ENCODE measurements around the gene FABP6.

The FABP6 gene

DNA sequence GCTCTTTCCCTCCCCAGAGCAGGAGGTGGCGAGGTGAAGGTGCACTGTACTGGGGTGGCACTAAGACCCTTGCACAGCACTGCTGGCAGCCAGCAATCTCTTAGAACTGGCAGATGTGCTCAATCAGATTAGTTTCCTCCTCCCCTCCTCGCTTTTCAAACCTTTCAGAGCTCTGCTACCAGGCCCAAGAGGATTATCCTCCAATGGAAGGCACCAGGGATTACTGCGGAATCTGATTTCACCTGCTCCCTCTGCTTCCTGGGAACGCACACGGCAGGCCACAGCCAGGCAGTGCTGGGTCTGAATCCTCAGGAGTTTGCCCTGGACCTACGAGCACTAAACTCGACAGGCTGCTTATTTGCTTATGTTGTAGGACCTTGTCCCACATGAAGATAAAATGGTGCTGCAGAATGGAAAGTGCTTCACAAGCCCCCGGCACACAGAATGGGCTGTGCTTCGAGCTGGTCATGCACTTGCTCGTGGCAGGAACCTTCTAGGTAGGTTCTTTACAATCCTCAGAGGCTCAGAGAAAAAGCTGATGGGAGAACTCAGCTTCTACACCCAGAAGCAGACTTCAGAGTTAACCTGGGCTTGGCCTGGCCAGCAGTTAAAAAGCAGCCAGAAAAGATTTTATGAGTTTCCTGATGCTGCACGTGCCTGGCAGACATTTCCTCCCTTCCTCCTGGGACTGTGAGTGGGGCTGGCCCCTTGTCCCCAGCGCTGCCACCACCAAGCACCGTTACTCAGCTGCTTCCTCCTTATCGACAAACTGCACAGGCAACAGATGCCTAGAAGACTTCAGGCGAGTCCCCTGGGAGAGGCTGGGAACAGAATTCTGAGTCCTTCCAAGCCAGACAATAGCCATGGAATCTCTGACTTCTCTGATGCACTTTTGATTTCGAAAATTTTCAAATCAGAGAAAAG lies 33.1 kb downstream of the FABP6 start:
- no peak for DNase-seq (ENCODE audit: low read depth)

DNA sequence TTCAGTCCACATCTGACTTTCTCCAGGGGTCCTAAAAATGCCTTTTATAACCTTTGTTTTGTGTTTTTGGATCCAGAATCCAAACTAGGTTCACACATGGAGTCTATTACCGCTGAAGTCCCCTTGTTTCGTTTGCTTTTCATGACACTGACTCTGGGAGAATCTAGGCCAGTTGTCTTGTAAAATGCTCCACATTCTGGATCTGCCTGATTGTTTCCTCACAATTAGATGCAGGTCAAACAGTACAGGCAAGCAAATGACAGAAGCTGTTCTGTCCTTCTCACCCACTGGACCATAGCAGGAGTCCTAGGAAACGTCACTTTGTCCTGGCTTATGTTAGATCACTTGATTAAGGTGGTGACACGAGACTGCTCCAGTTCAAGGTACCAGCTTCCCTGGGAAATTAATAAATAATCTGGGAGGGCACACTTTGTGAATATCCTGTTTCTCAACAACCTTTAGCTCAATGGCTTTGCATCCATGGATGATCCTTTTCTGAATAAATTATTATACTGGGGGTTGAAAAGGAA lies 34.1 kb downstream of the FABP6 start:
- DNase-seq (ENCODE audit: low read depth), result no peak

DNA sequence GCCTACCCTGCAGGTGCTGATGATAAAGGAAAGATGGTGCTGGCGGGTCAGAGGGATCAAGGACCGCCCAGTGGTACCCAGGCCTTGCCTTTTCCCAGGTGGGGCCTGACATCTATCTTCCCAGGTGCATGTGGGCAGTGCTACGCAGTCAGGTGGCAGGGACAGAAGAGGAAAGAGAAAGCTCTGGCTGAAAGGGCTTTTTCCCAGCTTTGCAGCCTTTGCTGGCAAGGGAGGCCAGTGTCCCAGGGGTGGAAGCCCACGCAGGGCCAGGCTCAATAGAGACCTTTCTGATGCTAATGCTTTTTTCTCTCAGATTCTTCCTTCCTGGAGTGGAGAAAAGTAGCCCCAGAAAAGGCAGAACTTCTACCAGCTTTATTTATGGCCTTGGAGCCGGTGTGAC lies 36.7 kb downstream of the FABP6 start:
- DNase-seq (ENCODE audit: low read depth), result no peak

DNA sequence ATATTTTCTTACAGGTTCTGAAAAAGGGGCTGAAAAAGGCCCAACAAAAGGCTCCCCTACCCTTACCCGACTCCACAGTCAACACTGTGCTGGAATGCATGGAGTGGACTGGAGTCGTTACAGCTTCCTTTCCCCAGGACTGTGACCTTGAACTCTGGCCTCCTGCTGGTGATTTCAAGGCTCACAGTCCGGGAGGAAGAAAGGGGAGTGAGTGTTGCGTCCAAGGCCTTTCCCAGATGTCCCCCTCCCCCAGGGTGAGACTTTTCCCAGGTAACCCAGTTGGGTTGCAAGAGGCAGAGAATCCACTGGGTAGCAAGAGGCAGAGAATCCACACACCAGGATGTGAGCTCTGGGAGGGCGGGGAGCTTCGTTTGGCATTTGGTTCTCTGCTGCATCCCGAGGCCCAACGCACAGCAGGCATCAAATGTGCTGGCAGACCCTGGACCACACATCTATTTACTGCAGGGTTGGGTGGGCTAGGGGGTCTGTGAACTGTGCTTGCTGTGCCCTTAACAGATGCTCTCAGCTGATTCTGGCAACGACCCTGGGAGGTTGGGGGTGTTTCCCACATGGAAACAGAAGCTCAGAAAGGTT lies 37.5 kb downstream of the FABP6 start:
- DNase-seq (ENCODE audit: low read depth), result no peak

DNA sequence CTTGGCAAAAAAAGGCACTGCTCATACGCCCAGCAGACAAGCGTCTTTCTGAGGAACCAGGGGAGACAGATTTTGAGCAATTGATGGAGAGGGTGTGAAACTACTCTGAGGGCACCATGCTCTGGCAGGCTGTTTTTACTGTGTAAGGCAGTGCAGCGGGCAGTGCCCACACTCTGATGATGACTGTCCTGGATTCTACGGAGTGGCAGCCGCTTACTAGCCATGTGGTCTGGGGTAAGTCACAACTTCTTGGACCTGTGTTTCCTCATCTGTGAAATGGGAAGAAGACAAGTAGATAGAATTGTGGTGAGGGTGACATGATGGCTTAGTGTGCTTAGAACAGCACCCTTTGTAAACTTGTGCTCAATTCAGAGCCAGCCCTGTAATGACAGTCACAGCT lies 38.8 kb downstream of the FABP6 start:
- no peak for DNase-seq (ENCODE audit: low read depth)

DNA sequence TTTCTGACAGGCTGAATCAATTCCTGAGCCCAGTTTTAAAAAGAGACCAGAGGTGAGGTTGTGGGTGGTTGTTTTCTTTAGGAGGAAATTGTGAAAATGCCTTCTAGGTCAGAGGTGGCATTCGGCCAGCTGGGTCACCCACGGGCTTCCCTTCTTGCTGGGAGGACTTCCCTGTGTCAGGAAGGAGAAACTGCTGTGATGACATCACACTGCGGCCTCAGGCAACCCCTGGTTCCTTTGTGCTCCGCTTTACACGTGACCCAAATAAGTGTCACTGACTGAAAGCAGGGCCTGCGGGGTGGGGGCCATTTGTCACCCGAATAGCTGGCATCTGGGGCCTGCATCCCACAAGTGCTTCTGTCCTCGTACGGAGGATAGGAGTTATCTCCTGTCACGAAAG lies 39.7 kb downstream of the FABP6 start:
- no peak for DNase-seq (ENCODE audit: low read depth)

DNA sequence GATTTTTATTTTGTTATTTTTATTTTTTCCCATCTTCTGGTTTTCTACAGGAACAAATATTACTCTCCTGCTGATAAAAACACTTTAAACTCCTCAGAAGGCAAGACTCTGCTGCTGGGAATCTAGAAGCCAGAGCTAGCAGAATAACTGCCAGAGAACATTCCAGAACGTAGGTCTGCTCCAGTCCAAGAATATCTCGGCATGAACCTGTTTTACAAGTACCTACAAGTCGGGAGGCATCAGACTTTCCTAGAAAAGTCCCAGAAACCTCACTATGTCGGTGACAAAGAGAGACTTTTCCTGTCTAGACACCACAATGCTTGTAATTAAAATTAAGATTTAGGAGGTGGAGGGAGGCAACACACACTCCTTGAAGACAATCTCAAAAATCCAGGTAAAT lies 41.4 kb downstream of the FABP6 start:
- no peak for DNase-seq (ENCODE audit: low read depth)

DNA sequence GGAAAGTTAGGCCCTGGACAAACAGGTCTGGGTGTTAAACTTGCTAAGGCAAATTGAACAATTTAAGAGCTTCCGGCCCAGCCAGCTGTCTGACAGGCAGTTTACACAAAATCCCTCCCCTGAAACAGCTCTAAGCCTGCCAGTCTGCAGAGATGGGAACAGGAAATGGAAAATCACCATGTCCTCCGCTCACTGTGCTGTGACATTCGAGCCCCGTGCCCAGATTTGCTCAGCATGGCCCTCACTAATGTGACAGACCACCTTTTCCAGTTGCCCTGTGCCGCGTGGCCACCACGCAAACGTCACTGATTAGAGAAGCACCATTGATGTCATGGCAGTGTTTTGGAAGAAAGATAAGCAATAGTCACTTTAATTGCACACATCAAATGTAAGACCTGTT lies 42.1 kb downstream of the FABP6 start:
- DNase-seq (ENCODE audit: low read depth), result no peak

DNA sequence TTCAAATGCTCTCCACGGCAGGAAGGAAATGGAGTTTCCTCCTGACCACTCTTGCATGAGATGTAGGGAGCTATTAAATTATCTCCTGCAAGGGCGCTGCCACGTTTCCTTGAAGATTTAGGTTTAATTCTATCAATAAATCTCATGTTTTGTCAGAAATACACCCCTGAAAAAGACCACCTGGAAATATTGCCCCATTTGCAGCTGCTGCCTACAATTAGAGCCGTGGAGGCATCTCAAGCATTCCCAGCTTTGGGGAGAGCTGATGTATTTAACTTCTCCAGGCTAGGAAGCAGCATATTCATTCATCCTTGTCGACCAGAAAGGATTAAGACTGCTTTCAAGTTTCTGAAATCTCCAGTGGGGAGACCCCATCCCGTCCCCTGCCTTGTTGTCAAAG lies 42.5 kb downstream of the FABP6 start:
- no peak for DNase-seq (ENCODE audit: low read depth)

DNA sequence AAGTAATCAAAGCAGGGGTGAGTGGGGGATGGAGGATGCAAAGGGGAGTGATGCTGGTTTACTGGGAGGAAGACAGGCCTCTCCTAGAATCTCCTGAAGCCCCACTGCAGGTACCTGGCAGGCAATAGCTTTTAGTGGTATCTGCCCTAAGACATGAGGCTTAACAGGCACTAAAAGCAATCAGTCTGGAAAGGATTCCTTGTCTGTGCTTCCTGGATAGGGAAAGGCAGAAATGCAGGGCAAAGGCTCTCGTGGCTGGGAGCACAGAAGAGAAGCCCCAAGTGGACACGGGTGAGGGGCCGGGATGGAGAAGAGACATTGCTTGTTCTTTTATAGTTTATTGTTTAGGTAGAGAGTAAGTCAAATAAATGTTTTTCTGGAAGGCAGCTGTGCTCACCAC lies 43.0 kb downstream of the FABP6 start:
- DNase-seq (ENCODE audit: low read depth), result no peak

DNA sequence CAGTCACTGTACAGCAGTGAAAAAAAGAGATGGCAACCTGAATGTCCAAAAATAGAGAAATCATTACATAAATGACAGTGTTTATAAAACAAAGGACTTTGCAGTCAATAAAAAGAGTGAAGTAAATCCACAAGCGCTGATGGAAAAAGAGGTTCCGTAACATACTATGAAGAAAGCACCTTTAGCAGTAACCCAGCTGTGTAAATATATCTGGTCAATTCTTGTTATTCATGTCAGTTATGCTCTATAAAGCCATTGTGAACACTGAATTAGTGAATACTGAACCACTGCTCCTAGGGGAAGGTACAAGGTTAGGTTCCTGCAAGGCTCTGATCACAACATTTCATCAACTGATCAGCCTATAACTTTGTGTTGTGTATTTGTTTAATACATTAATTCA lies 43.6 kb downstream of the FABP6 start:
- DNase-seq (ENCODE audit: low read depth), result no peak

DNA sequence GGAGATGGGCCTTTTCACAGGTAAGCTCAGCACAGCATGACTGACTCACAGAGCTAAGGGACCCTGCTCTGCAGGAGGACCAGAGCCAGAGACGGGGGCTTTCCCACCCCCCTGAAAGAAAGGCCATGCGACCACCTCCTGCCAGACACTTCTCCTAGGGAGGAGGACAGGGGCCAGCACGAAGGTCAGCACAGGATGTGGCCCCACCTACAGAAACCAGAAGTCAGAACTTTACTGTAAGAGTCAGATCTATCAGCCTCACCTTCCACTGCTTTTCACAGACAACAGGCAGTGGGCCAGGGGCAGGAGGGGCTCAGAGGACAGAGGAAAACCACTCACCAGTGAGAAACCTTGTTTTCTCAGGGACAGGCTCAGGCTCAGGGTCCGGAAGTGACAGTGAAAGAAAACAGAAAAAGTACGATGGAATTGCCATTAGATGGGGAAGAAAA lies 45.2 kb downstream of the FABP6 start:
- no peak for DNase-seq (ENCODE audit: low read depth)

DNA sequence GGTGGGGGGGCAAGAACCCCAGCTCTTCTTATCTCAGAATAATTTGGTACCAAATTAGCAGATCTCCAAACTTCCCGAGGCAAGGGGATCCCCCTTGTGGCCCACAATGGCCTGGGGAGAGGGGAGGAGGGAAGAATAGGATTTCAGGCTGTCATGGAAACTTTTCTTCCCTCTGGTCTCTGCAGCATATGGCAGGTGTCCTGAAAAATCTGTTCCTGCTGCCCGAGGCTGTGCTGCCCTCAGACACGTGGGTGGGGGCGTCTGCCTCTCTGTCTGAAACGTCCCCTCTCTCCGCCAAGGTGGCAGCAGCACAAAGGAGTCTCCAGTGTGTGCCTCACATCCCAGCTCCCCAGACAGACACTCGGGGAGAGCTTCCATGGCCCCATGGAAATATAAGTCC lies 49.0 kb downstream of the FABP6 start:
- no peak for DNase-seq (ENCODE audit: low read depth)

DNA sequence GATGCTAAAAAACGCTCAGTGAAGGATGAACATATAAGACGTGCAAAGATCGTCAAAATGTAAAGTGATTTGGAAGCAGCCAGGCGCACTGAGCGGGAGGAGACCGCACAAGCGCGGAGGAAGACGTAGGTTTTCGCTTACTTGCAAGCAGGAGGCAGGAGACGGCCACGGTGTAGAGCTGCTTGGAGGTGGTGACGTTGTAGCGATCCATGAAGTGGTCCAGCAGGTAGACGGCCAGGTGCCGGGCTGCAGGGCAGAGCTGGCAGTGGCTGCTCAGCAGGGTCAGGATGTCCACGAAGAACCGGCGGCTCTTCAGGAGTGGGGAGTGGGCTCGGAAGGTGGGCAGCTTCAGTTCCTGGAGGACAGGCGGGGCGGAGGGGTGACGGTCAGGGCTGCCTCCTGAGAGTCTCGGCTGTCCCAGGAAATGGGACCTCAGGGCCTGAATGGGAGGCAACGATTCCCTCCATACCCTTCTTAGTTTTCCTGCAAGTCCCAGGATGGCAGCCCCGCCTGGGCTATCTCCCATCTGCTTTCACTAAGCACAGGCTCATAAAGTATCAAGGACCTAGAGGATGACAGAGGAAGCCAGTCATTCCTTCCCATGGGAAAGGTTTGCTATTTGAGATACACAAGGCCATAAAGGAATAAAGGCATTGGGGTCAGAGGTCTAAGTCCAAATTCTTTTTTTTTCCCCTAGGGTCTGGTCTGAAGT lies 51.2 kb downstream of the FABP6 start:
- no peak for DNase-seq (ENCODE audit: low read depth)

DNA sequence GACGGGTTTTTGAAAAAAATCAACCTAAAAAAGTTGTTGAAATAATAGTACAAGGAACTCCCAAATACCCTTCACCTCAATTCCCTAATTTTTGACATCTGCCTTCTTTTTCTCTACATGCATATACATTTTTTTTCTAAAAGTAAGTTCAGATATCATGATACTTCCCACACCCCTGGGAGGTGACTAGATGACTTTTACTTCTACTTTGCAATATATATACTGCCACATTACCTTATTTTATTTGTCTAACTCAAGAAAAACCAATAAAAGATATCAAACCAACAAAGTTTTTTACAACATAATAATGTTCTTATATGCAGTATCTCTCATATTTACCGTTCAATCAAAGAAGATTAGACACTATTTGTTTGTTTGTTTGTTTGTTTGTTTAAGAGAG lies 52.0 kb downstream of the FABP6 start:
- DNase-seq (ENCODE audit: low read depth), result no peak

DNA sequence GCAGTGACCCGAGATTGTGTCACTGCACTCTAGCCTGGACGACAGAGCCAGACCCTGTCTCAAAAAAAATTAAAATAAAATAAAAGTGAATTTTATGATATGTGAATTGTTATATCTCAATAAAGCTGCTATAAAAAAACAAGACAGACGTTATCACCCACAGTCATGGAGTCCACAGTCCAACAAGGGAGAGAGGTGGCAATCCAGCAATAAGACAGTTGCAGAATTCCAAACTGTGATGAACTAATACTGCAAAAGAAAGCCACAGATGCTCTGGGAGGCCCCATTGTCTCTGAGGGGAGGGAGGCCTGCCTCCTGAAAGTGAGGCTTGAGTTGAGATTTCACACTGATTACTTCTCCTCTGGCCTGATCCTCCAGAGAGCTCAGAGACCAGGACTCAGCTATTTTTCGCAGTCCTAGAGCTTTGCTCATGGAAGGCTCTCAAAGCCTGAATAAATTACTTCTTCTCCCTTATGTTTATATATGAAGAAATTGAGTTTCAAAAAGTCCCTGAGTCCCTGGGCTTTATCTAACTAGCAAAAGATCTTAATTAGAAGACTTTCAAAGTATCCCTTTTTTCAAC lies 55.1 kb downstream of the FABP6 start:
- DNase-seq (ENCODE audit: low read depth), result no peak

DNA sequence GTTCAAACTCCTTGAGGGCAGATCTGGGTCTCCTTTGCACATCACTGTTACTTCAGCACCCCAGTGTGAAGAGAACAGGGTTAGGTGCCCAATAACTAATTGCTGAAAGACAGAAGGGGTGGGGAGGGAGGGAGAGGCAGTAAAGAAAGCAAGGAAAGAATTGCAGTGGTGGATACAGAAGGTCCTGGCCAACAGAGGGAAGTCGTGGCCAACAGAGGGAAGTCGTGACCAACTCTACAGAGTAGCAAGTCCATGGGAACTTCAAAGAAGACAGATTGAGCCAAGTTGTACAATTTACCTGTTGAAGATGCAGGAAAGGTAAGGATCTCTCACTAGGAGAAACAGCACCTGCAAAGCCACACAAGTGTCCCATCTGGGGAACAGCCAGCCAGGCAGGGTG lies 56.0 kb downstream of the FABP6 start:
- DNase-seq (ENCODE audit: low read depth), result no peak

DNA sequence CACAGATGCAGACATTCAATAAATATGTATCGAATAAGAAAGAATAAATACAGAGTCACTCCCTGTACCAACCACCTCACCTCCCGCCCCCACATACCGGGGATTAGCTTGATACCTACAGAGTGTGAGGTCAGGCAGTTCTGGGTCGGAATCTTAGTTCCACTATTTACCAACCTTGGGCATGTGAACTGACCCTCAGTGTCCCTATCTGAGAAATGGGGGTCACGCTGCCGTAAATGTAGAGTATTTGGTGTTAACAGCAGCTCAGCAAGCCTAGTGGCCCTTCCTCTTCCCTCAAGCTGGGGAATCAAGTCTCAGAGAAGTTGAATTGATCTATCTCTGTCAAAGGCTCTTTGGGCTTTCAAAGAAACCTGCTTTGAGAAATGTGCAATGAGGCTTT lies 57.6 kb downstream of the FABP6 start:
- DNase-seq (ENCODE audit: low read depth), result no peak

DNA sequence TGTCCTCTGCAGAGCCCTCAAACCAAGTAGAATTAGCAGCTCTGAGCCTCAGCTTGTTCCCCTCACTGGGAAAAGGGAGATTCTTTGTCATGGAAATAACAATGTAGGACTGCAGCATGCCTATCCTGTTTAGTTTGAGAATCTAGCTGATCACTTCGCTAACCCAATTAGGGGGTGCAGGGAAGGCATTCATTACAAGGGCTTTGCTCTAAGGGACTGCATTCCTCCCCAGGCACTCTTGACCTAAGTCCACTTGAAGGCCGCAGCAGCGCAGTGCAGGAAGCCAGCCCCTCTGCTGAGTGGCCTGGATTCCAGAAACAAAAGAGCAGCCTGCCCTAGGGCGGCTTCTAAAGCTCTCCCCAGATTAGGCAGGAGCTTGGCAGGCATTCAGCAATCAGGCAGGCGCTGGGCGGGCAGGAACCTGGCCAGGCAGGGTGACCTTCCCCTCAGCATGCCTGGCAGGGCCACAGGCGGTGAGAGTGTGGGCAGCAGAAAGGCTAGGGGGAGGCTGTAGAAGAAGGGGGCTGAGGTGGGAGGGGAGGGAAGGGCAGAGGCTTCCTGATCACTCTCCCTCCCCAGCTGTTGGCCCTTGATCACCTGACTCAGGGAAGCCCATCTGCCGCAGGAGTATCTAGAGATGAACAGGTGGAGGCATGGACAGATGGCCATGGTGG lies 58.2 kb downstream of the FABP6 start:
- no peak for DNase-seq (ENCODE audit: low read depth)

All from HS-5 (cell line).